Measurements from ENCODE around the gene PPP1R9B. TPM values are rescaled to one million over a fixed set of nuclear protein-coding genes. Genes with fewer than 3 reads are reported as not detected.

Gene PPP1R9B
- total and polyA plus RNA-seq, 2 donors = 16.6 to 29.6 TPM

- no peaks in the 10 kb centered on the region for H3K4me1 ChIP-seq (ENCODE audit: insufficient read depth)
- 34% methylated on average over 12 of the region's 12 CpGs for WGBS
- no peaks in the 10 kb centered on the region for H3K36me3 ChIP-seq (ENCODE audit: insufficient read depth)
- no peak overlapping the region for H3K4me3 ChIP-seq (ENCODE audit: low read depth, low read length)
- H3K27ac ChIP-seq (ENCODE audit: low read depth) = peak overlapping the region; percentile 57
- no peak for DNase-seq (ENCODE audit: extremely low spot score)
Observed at GRCh38 chr17:50183421-50183994, 33.0 kb upstream of the PPP1R9B start.

GRCh38 chr17:50182783-50183420 is 32.4 kb upstream of the PPP1R9B start:
- Histone ChIP-seq H3K27ac (ENCODE audit: low read depth) (peak overlapping the region; percentile 57), H3K4me1 (ENCODE audit: insufficient read depth) (no peaks in the 10 kb centered on the region), H3K36me3 (ENCODE audit: insufficient read depth) (no peaks in the 10 kb centered on the region), H3K4me3 (ENCODE audit: low read depth, low read length) (no peak overlapping the region)
- 56% methylated on average over 18 of the region's 18 CpGs for WGBS
- DNase-seq (ENCODE audit: extremely low spot score) = no peak

- no peaks in the 10 kb centered on the region for H3K36me3 ChIP-seq (ENCODE audit: insufficient read depth)
- no peaks in the 10 kb centered on the region for H3K4me1 ChIP-seq (ENCODE audit: insufficient read depth)
- H3K27ac ChIP-seq (ENCODE audit: low read depth) = no peak overlapping the region
- H3K4me3 ChIP-seq (ENCODE audit: low read depth, low read length) = no peak overlapping the region
- DNase-seq (ENCODE audit: extremely low spot score) = no peak
- WGBS = 63% methylated on average over 12 of the region's 12 CpGs
Observed at GRCh38 chr17:50181591-50182560, 31.4 kb upstream of the PPP1R9B start.

- Histone ChIP-seq H3K4me3 (ENCODE audit: low read depth, low read length) (no peak overlapping the region), H3K36me3 (ENCODE audit: insufficient read depth) (no peaks in the 10 kb centered on the region), H3K27ac (ENCODE audit: low read depth) (no peak overlapping the region), H3K4me1 (ENCODE audit: insufficient read depth) (no peaks in the 10 kb centered on the region)
- DNase-seq (ENCODE audit: extremely low spot score) = no peak
- 75% methylated on average over 13 of the region's 13 CpGs for whole genome bisulfite sequencing
Observed at GRCh38 chr17:50181144-50181543, 30.7 kb upstream of the PPP1R9B start.

GRCh38 chr17:50180620-50181019 is 30.1 kb upstream of the PPP1R9B start:
- H3K4me1 ChIP-seq (ENCODE audit: insufficient read depth) = no peaks in the 10 kb centered on the region
- WGBS = 75% methylated on average over 12 of the region's 12 CpGs
- H3K4me3 ChIP-seq (ENCODE audit: low read depth, low read length) = no peak overlapping the region
- no peak for DNase-seq (ENCODE audit: extremely low spot score)
- no peaks in the 10 kb centered on the region for H3K36me3 ChIP-seq (ENCODE audit: insufficient read depth)
- no peak overlapping the region for H3K27ac ChIP-seq (ENCODE audit: low read depth)

GRCh38 chr17:50180111-50180510 is 29.6 kb upstream of the PPP1R9B start:
- 92% methylated on average over 4 of the region's 4 CpGs for WGBS
- no peak for DNase-seq (ENCODE audit: extremely low spot score)

GRCh38 chr17:50177983-50178834 is 27.7 kb upstream of the PPP1R9B start:
- Histone ChIP-seq H3K4me3 (ENCODE audit: low read depth, low read length) (no peak overlapping the region), H3K27ac (ENCODE audit: low read depth) (peak overlapping the region; percentile 72), H3K36me3 (ENCODE audit: insufficient read depth) (no peaks in the 10 kb centered on the region), H3K4me1 (ENCODE audit: insufficient read depth) (no peaks in the 10 kb centered on the region)
- peak; percentile 56 for DNase-seq (ENCODE audit: extremely low spot score)
- 8% methylated on average over 22 of the region's 22 CpGs for WGBS

More at GRCh38 chr17:50180111-50180510, 29.6 kb upstream of the PPP1R9B start:
- H3K27ac ChIP-seq (ENCODE audit: low read depth) = no peak overlapping the region
- H3K4me3 ChIP-seq (ENCODE audit: low read depth, low read length) = no peak overlapping the region
- H3K4me1 ChIP-seq (ENCODE audit: insufficient read depth) = no peaks in the 10 kb centered on the region
- H3K36me3 ChIP-seq (ENCODE audit: insufficient read depth) = no peaks in the 10 kb centered on the region

GRCh38 chr17:50177476-50177875 is 27.0 kb upstream of the PPP1R9B start:
- no peaks in the 10 kb centered on the region for H3K36me3 ChIP-seq (ENCODE audit: insufficient read depth)
- H3K4me1 ChIP-seq (ENCODE audit: insufficient read depth) = no peaks in the 10 kb centered on the region
- no peak overlapping the region for H3K4me3 ChIP-seq (ENCODE audit: low read depth, low read length)
- no peak for DNase-seq (ENCODE audit: extremely low spot score)
- H3K27ac ChIP-seq (ENCODE audit: low read depth) = peak overlapping the region; percentile 72
- 73% methylated on average over 10 of the region's 10 CpGs for WGBS

GRCh38 chr17:50176559-50177357 is 26.3 kb upstream of the PPP1R9B start:
- Histone ChIP-seq H3K4me1 (ENCODE audit: insufficient read depth) (no peaks in the 10 kb centered on the region), H3K36me3 (ENCODE audit: insufficient read depth) (no peaks in the 10 kb centered on the region), H3K4me3 (ENCODE audit: low read depth, low read length) (no peak overlapping the region), H3K27ac (ENCODE audit: low read depth) (peak overlapping the region; percentile 13)
- 84% methylated on average over 20 of the region's 20 CpGs for WGBS
- DNase-seq (ENCODE audit: extremely low spot score) = no peak

- no peak for DNase-seq (ENCODE audit: extremely low spot score)
- H3K27ac ChIP-seq (ENCODE audit: low read depth) = peak overlapping the region; percentile 16
- no peaks in the 10 kb centered on the region for H3K4me1 ChIP-seq (ENCODE audit: insufficient read depth)
- WGBS = 89% methylated on average over 16 of the region's 16 CpGs
- H3K36me3 ChIP-seq (ENCODE audit: insufficient read depth) = no peaks in the 10 kb centered on the region
- no peak overlapping the region for H3K4me3 ChIP-seq (ENCODE audit: low read depth, low read length)
Observed at GRCh38 chr17:50175035-50175807, 24.7 kb upstream of the PPP1R9B start.

GRCh38 chr17:50174444-50174843 is 24.0 kb upstream of the PPP1R9B start:
- no peaks in the 10 kb centered on the region for H3K4me1 ChIP-seq (ENCODE audit: insufficient read depth)
- no peak overlapping the region for H3K27ac ChIP-seq (ENCODE audit: low read depth)
- no peak for DNase-seq (ENCODE audit: extremely low spot score)
- no peaks in the 10 kb centered on the region for H3K36me3 ChIP-seq (ENCODE audit: insufficient read depth)
- WGBS = 78% methylated on average over 6 of the region's 6 CpGs
- no peak overlapping the region for H3K4me3 ChIP-seq (ENCODE audit: low read depth, low read length)

Data from urinary bladder (tissue), 4 donors.